Fibroblast of mammary gland (primary cell): ENCODE results near the gene TAF1A.
A peak's percentile ranks its signal among the peaks of the same experiment; 100 is the strongest.

ENCODE experiments used
- DNase-seq: peaks from one replicate; pipeline ENCODE4 v3.0.0-alpha.2; 2010; ENCODE audit warnings: low read depth
- H3K4me3 ChIP-seq: 2 replicates; pipeline ENCODE4 v1.5.1; 2011; ENCODE audit warnings: low read depth, mild to moderate bottlenecking, low read length, moderate library complexity; ENCODE audit not compliant: control insufficient read depth
- TF ChIP-seq, protein P1 (sequence below): conservative IDR thresholded peaks from 2 replicates; pipeline ENCODE4 v1.5.1; 2011; ENCODE audit warnings: low read depth, low read length, inconsistent platforms; ENCODE audit not compliant: control insufficient read depth, insufficient read depth

Gene TAF1A

DNA sequence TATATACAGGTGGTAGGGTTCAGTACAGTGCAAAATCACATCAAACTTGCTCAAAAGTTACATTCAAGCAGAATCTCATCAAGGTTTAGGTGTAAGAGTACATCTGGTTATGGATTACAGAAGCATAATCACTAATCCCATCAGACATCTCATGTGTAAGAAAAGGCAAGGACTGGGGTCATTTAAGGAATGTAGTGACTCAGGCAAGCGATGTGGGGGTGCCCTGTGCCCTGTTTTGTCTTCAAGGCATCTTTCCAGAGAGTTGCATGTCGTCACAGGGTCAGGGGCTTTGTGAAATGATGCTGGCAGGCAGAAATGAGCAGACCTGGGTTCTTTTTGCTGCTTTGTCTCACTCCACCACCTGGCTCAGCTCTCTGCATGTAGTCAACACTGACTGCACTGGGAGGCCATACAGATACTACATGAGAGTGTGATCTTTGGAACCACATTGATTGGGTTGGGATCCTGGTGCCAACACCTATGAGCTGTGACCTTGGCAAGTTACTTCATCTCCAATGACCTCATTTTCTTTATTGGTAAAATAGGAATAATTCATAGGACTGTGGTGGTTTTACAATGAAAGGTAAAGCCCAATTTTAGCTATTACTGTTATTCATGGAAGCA is 33.6 kb downstream of the TAF1A start:
- TF ChIP-seq, protein P1, sequence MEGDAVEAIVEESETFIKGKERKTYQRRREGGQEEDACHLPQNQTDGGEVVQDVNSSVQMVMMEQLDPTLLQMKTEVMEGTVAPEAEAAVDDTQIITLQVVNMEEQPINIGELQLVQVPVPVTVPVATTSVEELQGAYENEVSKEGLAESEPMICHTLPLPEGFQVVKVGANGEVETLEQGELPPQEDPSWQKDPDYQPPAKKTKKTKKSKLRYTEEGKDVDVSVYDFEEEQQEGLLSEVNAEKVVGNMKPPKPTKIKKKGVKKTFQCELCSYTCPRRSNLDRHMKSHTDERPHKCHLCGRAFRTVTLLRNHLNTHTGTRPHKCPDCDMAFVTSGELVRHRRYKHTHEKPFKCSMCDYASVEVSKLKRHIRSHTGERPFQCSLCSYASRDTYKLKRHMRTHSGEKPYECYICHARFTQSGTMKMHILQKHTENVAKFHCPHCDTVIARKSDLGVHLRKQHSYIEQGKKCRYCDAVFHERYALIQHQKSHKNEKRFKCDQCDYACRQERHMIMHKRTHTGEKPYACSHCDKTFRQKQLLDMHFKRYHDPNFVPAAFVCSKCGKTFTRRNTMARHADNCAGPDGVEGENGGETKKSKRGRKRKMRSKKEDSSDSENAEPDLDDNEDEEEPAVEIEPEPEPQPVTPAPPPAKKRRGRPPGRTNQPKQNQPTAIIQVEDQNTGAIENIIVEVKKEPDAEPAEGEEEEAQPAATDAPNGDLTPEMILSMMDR, result no peak
- H3K4me3 ChIP-seq, result no peak overlapping the region
- peak; percentile 12 for DNase-seq

DNA sequence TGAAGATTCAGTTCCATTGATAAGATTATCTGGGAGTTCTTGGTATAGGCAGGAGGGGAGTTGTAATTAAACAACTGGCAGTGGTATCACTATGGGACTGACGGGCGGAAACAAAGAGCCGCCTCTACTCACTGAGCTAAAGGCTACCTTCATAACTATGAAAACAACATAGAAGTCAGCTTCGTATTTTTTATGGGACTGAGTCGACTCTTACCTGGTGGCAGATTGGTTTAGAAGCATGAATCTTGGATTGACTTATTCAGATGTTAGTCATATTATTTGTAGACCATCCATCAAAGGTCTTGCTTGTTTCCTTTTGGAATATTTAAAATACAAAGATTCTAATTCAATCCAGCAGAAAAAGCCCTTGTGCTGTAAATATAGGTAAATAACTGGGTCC is 35.6 kb downstream of the TAF1A start:
- DNase-seq, result no peak
- TF ChIP-seq, protein P1, result no peak
- no peak overlapping the region for H3K4me3 ChIP-seq

DNA sequence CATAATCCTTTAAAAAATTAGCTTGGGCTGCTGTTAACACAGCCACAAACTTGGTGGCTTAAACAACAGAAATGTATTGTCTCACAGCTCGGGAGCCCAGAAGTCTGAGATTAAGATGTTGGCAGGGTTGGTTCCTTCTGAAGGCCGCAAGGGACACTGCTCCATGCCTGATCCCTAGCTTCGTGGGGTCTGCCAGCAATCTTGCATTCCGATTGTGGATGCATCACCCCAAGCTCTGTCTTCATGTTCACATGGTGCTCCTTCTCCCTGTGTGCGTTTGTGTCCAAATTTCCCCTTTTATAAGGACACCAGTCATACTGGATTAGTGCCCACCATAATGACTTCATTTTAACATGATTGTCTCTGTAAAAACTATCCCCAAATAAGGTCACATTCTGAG is 36.9 kb downstream of the TAF1A start:
- DNase-seq, result peak; percentile 26
- H3K4me3 ChIP-seq, result no peak overlapping the region
- TF ChIP-seq, protein P1, result no peak

DNA sequence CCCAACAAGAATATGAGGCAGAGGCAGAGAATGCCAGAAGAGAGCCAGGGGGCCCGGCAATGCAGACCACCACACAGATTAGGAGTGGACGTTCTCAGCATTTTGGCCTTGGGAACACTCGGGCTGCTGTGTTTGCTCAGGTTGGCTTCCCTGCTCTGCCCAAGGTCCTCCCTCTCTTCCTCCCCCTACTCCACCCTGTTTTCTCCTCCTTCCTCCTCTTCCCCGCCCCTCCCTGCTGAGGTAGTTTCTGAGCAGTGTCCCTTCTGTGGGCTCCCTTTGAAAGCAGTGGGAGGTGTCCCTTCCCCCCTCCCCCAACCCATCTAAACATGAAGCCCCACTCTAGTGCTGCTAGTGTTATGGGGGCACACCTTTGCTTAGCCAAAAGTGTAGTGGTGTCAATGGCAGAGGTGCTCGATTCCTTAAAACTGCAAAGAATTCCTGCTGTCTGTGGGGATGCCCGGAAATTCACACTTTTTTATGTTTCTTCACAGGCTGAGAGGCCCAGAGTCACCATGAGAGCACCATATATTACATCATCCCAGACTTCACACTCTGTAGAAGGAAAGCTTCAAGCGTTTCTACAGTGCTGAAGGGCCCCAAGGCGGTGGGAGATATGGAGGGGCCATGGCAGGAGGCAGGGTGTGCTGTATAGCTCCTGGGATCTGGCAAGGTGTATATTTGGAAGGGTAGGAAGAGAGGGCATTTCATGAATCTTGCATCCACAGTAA is 41.6 kb downstream of the TAF1A start, which contains the start of gene HHIPL2:
Gene HHIPL2, minus strand, starts transcription at position 161 of the 728 bp plus-strand sequence. Its CDS starts 60 bp downstream, at position 101.
- H3K4me3 ChIP-seq, result no peak within 1 kb of the TSS
- TF ChIP-seq, protein P1, result no peak
- DNase-seq, result no peak

DNA sequence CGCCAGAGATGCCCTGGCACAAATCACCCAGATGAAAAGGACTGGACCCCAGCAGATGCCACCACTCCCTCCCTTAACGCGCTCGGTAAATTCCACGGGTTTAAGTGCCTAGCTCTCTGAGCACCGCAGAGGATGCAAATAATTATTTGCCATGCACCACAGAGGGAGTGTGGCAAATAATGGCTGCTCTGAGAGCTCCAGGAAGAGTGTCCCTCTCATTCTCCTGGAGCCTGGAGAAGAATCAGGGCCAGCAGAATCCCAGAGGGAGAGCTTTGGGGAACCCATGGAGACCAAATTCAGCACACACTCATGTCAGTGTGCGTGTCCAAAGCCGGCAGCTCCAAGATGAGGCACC is 42.5 kb downstream of the TAF1A start:
- TF ChIP-seq, protein P1, result no peak

DNA sequence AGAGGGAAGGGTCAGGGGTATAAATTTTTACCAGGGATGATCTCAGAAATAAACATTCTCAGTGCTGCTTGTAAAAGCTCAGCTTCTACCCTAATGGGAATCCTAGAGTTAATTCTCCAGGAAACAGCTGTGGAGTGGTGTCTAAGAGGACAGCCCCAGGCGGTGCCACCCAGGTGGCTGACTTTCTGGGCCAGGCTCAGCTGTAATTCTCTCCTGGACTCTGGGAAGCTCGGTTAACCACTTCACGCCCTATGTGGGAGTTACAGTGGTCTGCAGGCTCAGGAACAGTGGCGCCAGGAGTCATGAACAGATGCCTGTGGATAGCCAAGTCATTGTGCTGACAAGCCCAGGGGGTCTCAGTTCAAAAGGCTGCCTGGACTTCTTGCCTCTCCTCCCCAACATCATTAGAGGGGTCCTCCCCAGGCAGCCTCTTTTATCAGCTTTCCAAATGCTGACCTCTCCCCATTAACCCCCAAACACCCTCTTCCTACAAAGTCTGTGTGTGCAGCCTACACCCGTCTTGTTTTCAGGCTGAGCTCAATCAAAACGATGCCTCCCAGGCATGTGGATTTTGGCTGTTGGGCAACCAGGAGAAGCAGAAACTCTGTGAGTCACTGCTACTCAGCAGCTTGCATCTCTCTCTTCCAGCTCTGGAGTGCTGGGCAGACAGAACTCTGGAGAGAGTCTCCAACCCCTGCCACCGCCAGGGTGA is 43.0 kb downstream of the TAF1A start:
- H3K4me3 ChIP-seq, result no peak overlapping the region
- DNase-seq, result peak; percentile 85
- TF ChIP-seq, protein P1, result no peak

More for the DNA sequence above, 42.5 kb downstream of the TAF1A start:
- no peak overlapping the region for H3K4me3 ChIP-seq
- no peak for DNase-seq
